HG02885 (cell line): ENCODE results near the gene ACAP1.

ENCODE experiments used
- ATAC-seq: cut with Tn5 transposase; IDR thresholded peaks from one replicate; pipeline ENCODE4 v1.9.1; 2021; ENCODE audit warnings: mild to moderate bottlenecking; ENCODE audit not compliant: unreplicated experiment, poor library complexity

ACAP1 gene

DNA sequence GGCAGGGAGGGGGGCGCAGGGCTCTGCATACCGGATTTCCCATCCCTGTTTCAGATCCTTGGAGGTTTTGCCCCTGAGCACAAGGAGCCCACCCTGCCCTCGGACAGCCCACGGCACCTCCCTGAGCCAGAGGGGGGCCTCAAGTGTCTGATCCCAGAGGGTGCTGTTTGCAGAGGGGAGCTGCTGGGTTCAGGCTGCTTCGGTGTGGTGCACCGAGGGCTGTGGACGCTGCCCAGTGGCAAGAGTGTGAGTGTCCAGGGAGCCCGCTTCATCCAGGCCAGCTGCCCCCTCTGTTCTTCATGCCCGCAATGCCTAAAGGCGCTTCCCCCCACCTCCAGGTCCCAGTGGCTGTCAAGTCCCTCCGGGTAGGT is 47.0 kb downstream of the ACAP1 start:
- ATAC-seq, result no peak

DNA sequence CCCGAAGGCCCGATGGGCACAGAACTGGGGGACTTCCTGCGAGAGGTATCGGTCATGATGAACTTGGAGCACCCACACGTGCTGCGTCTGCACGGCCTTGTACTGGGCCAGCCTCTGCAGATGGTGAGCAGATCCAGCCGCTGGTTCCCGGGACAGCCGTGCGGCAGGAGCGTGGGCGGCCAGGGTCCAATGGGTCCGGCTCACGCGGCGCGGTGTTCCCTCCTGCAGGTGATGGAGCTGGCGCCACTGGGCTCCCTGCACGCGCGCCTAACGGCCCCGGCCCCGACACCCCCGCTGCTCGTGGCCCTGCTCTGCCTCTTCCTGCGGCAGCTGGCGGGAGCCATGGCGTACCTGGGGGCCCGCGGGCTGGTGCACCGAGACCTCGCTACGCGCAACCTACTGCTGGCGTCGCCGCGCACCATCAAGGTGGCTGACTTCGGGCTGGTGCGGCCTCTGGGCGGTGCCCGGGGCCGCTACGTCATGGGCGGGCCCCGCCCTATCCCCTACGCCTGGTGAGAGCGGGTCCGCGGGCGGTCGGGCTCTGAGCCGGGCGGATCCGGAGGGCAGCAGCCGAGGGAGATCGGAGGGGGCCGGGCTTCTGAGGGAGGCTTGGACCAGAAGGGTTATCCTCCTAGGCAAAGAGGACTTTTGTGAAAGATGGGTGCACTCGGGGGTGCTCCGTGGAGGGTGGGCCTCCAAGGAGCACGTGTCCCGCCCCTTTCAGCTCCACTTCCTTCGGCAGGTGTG is 47.6 kb downstream of the ACAP1 start:
- peak; percentile 64 for ATAC-seq

DNA sequence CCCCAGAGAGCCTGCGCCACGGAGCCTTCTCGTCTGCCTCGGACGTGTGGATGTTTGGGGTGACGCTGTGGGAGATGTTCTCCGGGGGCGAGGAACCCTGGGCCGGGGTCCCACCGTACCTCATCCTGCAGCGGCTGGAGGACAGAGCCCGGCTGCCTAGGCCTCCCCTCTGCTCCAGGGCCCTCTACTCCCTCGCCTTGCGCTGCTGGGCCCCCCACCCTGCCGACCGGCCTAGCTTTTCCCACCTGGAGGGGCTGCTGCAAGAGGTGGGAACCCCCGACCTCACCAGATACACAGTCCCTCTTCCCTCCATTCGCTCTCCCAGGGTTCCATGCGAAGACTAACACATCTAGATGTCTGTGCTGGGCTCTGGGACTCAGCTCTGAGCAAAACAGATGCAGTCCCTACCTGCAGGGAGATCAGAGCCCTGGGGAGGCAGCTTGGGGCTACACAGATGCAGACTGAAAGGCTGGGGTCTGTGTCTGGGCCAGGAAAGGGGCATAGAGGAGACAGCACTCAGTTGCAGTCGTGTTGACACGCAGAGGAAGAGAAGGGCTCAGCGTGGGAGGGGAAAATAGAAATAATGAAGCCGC is 48.3 kb downstream of the ACAP1 start:
- ATAC-seq, result no peak

DNA sequence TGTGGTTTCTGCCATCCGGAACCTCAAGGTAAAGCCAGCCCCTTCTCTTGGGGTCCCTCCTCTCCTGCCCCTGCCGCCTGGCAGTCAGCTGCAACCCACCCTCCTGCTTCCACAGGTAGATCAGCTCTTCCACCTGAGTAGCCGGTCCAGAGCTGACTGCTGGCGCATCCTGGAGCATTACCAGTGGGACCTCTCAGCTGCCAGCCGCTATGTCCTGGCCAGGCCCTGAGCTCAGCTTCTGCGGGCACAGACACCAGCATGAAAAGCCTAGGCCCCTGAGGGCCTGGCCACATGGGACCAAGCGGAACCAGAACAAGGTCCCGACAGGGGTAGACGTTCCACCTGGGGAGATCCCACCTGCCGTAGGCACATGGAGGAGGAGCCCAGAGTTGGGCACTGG is 52.5 kb downstream of the ACAP1 start:
- no peak for ATAC-seq

DNA sequence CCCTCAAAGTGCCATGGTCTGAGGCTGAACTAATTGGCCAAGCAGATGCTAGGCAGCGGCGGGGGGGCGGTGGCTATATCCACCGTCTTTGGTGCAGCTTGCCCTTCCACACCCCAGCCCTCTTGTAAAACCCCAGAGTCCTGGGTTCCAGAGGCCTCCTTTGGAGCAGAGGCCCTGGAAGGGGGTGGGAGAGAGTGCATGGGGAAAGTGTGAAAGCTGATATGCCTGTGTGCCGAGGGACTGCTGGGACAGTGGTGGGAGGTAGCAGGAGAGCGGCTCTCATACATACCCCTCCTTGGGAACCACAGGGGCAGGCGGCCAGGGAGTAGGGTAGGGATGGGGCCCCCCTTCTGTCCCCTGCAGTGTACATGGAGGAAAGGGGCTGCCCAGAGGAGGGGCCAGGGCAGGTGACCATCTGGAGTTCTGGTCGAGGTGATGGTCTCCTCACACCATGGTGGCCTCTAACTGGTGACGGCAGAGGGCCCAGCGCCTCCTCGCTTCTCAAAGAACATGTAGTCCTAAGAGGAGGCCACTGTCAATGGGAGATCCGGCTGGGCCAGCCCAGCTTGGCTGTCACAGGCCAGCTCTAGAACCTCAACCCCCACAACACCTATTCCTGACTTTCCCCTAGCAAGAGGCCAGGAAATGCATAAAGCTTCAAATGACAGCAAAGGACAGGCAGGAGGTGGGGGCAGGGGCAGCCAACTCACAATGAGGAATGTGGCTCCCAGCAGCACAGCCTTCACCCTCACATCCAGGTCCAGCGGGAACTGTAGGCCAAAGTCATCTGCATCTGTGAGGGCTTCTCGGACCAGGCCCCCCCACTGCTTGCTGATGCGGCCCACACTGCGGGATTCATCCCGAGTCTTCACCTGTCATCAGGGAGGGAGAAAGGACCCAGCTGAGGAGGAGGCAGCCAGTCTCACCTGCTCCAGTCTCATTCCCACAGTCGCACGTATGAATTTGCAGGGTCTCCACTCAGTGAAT is 53.9 kb downstream of the ACAP1 start:
- no peak for ATAC-seq

DNA sequence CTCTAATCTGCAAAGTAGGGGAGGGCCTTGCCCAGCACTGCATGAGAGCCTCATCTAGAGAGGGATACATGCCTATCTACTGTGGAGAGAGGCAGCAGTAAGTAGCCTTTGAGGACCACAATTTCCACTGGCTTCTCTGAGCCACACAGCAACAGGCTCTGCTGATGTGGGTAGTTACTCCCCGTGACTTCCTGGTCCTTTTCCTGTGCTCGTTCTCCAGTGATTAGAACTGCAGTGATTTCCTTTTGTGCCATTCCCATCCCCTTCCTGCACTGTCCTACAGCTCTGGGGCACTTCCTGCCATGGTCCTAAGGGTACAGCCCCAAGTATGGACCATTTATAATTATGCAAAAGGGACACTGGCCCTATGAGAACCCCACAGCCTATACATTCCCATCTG is 55.0 kb downstream of the ACAP1 start:
- no peak for ATAC-seq

DNA sequence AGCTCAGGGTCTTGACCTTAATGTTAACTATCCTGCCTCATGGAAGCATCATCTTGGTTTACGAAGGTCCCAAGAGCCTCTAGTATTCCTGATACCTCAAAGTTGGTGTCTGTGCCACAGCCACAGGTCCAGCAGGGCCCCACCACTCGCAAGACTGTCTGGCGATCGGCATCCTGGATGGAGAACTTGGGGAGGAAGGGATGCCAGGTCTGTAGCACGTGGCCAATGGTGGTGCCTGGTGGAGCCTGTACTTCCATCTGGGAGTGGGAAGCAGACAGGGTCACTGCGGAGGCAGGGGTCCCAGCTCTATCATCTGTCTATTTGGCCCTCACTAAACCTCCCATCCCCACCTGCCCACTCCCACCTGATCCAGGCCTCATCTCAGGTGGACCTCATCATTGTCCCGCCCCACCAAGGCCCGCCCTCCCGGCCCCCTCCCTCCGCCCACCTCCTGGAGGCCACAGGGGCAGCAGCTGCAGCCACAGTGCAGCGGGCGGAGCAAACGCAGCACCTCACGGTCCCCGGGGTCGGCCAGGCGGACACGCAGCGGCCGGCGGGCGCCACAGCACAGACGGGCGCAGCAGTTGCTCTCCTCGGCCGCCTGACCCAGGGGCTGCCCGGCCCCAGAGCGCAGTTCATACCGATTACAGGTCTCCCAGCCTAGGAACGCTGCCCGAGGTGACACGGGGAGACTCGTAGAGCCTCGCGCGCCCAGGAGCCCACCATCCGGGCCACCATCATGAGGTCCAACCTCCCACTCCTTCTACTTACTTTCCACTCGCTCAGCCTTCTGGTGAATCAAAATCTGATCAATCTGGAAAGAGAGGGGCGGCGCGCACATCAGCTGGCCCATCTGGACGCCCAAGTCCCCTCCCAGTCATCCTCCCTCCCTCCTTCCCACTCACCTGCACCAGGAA is 56.6 kb downstream of the ACAP1 start:
- ATAC-seq, result no peak

DNA sequence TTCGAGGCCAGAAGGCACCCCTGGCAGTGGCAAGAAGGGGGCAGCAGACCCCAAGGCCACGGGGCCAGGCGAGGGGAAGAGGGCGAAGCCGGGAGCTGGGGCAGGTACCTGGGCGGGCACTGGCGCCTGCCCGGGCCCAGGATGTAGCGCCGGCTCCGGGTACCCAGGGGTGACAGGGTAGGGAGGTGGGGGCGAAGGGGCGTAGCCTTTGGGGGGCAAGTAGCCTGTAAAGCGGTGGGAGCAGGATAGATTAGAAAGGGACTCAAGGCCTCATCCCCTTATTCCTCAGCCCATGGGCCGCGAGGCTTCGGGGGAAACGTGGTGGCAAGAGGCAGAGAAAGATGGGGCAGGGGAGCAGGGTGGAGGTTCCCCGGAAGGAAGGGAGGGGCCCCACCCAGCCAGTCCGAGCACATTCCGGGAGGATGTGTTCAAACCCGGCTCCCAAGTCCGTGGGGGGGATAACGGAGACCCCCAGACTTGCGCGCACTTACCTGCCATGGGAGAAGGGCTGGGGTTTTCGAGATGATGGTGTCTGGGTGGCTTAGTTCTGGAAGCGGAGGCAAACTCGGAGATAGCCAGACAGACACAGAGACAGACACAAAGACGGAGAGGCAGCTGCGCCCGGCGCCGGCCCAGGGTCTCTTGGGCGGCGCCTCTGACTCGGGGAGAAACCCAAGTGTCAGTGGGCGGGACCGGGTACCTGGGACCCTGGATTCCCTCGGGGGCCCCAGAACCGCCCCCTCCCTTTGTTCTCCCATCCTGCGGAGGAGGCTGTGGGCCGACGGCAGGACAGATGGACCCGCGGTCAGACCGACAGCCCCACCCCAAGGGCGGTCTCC is 57.5 kb downstream of the ACAP1 start:
- peak; percentile 58 for ATAC-seq

DNA sequence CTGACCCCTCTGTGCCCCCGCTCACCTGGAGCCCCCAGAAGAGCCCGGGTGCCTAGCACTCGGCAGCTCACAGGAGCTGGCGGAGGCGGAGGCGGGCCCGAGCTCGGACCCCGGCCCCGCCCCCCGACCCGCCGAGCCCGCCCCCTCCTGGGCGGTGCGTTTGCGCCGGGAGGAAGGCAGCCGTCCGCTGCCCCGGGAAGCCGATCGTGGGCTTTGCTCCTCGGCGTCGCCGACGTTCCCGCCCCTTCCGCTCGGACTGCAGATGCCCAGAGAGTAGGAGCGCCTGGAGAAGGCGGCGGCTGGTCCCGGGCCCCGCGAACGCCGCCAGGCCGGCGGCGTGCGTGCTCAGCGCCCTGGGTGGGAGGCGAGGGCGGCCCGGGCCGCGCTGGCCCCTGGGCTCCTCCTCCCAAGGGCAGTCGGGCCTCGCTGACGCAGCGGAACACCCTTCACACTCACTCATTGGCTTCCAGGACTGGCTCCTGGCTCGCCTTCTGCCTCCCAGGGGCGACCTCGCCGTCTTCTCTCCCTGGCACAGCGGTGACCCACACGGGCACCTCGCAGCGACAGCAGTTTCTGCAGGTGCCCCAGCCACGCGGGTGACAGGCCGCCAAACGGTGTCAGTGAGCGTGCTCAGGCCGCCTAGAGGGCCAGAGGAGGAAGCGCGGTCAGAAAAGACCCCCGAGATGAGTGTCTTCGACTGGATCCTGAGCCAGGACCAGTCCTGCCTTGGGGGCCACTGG is 58.3 kb downstream of the ACAP1 start, which contains the start of gene PLSCR3:
PLSCR3 (minus strand) TSS at position 74 of the 740 bp plus-strand sequence. CDS start 415 bp downstream, outside the sequence.
- ATAC-seq, result peak; percentile 85

DNA sequence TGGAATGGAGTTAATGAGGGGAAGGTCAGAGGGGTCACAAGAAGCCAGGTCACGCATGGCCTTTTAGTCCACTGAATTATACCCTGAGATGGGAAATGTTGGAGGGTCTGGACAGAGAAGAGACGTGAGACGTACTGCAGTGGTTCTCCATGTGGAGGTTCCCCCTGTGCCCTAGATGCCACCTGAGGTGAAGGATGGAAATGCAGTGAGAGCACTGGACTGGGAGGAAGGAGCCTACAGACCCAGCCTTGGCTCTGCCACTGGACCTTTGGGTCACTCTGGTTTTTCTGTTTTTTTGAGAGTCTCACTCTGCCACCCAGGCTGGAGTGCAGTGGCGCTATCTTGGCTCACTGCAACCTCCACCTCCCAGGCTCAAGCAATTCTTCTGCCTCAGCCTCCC is 59.8 kb downstream of the ACAP1 start:
- ATAC-seq, result no peak

DNA sequence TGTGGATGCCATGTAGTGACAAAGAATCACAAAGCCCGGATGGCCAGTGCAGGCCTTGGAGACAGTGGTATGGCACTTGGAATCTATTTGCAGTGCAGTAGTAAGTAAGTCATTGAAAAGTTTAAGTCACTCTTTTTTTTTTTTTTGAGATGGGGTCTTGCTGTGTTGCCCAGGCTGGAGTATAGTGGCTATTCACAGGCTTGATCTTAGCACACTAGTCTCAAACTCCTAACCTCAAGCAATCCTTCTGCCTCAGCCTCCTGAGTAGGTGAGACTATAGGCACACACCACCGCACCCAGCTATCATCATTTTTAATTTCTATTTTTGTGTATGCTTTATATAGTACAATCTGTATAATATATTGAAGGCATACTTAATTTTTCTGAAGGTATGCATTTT is 62.3 kb downstream of the ACAP1 start:
- ATAC-seq, result no peak
